HT-29 (cell line): ENCODE results near the gene HPX. TPM values are rescaled to one million over a fixed set of nuclear protein-coding genes. Genes with fewer than 3 reads are reported as not detected.
"Not testable (repeated sequence)": the region's sequence is repeated elsewhere in the genome, so short reads cannot be mapped to it uniquely, and the experiment has no call there.

ENCODE experiments used
- DNase-seq: peaks from one replicate; pipeline ENCODE4 v3.0.0-alpha.2; 2015; ENCODE audit warnings: low spot score
- total RNA-seq: library from RNA; depleted of rRNA; stranded (reverse); fragments of >200 nt; shearing (Covaris generic); gene quantifications from 2 replicates; pipeline ENCODE4 v1.2.3, GENCODE V29; 2014; rRNA removed

The HPX gene
- total RNA-seq, 1 experiment from 2014 or later, result 0.25 TPM

DNA sequence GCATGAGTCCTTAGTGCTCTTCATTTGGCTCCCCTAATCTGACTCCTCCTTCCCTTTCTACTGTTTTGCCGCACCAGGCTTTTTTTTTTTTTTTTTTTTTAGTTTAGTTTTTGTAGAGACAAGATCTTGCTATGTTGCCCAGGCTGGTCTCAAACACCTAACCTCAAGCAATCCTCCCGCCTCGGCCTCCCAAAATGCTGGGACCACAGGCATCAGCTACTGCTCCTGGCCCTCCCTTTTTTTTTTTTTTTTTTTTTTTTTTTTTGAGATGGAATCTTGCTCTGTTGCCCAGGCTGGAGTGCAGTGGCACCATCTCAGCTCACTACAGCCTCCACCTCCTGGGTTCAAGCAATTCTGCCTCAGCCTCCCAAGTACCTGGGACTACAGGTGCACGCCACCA, 48.5 kb downstream of the HPX start:
- DNase-seq, result not testable (repeated sequence)

DNA sequence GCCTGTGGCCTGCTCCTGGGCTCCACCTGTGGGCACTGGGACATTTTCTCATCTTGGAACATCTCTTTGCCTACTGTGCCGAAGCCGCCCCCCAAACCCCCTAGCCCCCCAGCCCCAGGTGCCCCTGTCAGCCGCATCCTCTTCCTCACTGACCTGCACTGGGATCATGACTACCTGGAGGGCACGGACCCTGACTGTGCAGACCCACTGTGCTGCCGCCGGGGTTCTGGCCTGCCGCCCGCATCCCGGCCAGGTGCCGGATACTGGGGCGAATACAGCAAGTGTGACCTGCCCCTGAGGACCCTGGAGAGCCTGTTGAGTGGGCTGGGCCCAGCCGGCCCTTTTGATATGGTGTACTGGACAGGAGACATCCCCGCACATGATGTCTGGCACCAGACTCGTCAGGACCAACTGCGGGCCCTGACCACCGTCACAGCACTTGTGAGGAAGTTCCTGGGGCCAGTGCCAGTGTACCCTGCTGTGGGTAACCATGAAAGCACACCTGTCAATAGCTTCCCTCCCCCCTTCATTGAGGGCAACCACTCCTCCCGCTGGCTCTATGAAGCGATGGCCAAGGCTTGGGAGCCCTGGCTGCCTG, 49.2 kb downstream of the HPX start:
- no peak for DNase-seq

DNA sequence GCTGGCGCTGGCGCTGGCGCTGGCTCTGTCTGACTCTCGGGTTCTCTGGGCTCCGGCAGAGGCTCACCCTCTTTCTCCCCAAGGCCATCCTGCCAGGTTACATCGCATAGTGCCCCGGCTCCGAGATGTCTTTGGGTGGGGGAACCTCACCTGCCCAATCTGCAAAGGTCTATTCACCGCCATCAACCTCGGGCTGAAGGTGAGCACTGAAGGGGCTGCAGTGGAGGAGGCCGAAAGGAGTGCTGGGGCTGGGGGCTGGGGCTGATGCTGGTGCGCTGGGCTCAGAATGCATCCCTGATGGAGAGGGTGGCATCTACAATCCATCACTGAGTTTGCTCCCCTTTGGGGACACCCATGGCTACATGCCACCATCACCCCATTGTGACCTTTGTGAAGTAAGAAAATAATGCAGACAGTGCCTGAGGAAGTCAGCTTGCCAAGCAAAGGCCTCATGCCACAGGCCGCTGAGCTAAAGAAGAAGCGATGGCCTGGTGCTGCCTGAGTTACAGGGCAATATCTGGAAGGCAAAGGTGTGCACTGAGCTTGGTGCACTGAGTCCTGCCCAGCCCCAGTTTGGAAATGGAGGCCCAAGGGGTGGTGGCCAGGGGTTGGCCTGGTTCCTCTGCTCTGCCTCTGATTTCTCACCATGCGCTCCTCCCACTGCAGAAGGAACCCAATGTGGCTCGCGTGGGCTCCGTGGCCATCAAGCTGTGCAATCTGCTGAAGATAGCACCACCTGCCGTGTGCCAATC, 49.9 kb downstream of the HPX start:
- DNase-seq, result no peak

DNA sequence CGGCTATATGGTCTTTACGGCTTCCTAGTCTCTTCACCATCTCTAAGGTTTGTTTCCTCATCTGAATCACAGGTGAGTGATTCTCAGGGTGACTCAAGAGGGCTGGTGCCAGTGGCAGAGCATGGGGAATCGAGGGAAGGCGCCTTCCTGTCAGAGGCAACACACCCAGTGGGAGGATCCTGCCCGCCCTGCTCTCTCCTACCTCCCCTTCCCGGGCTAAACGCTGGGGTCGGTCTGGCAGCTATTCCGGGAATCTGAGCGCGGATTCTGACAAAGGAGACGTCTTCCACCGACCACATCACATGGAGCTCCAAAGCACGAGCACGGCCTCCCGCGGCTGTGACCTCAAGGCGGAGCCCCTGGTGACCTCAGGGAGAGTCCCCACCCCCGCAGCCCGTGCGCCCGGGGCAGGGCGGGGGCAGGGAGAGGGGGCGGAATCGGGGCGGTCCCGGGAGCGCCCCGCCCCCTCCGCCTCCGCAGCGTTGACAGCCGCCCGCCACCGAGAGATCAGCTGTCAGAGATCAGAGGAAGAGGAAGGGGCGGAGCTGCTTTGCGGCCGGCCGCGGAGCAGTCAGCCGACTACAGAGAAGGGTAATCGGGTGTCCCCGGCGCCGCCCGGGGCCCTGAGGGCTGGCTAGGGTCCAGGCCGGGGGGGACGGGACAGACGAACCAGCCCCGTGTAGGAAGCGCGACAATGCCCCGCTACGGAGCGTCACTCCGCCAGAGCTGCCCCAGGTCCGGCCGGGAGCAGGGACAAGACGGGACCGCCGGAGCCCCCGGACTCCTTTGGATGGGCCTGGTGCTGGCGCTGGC, 50.7 kb downstream of the HPX start, which contains the start of gene SMPD1:
Gene SMPD1, plus strand, starts transcription at position 570 of the 813 bp plus-strand sequence. Its CDS starts 125 bp downstream, at position 695.
- peak; percentile 88 for DNase-seq

DNA sequence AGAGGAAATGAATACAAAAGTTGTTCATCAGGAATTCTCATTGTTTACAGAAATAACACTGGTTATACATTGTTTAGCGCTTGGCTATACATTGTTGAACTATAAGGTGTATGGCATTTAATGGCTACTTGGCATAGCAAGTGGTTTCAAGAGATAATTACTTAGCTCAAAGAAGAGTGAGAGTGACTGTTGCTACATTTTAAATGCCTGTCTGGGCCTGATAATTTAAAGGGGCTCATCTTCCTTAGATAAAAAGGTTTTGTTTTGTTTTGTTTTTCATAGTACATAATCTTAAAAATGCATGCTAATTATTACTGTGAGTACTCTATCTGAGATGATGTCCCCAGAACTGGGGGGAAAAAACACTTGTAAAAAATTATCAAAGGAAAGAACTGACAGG, 52.0 kb downstream of the HPX start:
- no peak for DNase-seq

DNA sequence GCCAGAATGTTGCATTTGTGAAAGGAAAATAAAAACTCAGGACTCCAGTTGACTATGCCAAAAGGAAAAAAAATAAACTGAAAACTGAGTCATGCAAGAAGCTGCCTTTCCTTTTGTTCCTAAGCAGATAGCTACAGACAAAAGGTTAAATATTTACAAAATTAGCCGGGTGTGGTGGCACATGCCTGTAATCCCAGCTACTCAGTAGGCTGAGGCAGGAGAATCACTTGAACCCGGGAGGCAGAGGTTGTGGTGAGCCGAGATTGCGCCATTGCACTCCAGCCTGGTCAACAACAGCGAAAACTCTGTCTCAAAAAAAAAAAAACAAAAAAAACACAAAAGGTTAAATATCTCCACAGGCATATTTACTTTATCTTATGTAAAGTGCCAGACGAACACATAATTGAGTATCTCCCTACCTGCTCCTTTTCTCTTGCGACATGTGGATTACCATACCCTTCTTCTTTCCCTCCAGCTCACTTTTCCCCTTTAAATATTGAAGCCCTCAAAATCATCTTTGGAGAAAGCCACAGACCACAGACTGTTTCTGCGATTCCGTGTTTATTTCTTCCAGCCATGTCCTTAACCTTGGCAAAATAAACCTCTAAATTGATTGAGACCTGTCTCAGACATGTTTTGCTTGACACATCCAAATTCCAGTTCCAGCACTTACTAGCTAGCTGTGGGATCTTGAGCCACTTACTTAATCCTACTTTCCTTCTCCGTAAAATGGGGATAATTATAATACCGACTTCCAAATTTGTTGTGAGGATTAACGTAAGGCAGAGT, 52.8 kb downstream of the HPX start:
- DNase-seq, result no peak

DNA sequence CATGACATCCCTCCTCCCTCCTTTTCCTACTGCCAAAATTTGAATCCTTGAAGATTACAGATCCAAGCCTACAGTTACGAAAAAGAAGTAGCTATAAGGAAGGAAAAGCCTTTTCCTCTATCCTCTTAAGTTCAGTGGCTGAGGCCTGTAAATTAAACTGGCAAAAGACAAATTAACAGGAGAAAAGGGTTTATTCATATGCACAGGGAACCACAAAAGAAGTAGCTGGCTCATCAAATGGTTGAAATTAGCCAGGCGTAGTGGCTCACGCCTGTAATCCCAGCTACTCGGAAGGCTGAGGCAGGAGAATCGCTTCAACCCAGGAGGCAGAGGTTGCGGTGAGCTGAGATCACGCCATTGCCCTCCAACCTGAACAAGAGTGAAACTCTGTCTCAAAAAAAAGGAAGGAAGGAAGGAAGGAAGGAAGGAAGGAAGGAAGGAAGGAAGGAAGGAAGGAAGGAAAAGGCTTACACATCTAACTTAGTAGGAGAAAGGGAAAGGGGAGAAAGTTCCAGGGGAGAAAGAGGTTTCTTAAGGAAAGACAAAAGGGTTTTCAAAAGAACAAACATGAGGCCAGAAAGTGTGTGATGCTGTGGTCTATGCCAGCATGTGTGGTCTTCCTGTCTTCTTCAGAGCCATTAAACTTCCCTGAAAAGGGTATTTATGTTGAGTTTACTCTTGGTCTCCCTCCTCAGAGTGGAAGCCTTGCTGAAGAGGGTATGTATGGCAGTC, 55.6 kb downstream of the HPX start:
- DNase-seq, result no peak

Other genes starting within 250 kb of the HPX start
- not detected in 2 replicates for gene OR52W1, start 241.8 kb downstream of the HPX start, total RNA-seq
- not detected in 2 replicates for gene C11orf42, start 235.4 kb downstream of the HPX start, total RNA-seq
- 98.4 and 136 TPM in 2 replicates for gene FHIP1B, start 206.4 kb downstream of the HPX start, total RNA-seq
- 0.63 TPM in 1 of 2 replicates, not detected in the other for gene CNGA4, start 201.9 kb downstream of the HPX start, total RNA-seq
- gene CCKBR, start 181.1 kb downstream of the HPX start, total RNA-seq, result not detected in 2 replicates
- gene CAVIN3, start 120.5 kb downstream of the HPX start, total RNA-seq, result 1.6 TPM in 1 of 2 replicates, not detected in the other
- gene SMPD1, start 50.5 kb downstream of the HPX start, total RNA-seq, result 3.1 and 4.4 TPM in 2 replicates
- gene APBB1, start 21.9 kb downstream of the HPX start, total RNA-seq, result 0.15 and 0.21 TPM in 2 replicates
- 34.5 and 37.9 TPM in 2 replicates for gene TRIM3, start 33.0 kb upstream of the HPX start, total RNA-seq
- 131 and 140 TPM in 2 replicates for gene ARFIP2, start 40.3 kb upstream of the HPX start, total RNA-seq
- gene TIMM10B, start 40.5 kb upstream of the HPX start, total RNA-seq, result 47.1 and 48.0 TPM in 2 replicates
- 4.5 and 8.8 TPM in 2 replicates for gene DNHD1, start 56.3 kb upstream of the HPX start, total RNA-seq
- gene RRP8, start 162.6 kb upstream of the HPX start, total RNA-seq, result 21.4 TPM in 2 replicates
- 150 and 151 TPM in 2 replicates for gene ILK, start 162.8 kb upstream of the HPX start, total RNA-seq
- gene TAF10, start 171.2 kb upstream of the HPX start, total RNA-seq, result 189 and 243 TPM in 2 replicates
- 40.7 and 52.3 TPM in 2 replicates for gene TPP1, start 178.4 kb upstream of the HPX start, total RNA-seq
- gene DCHS1, start 214.8 kb upstream of the HPX start, total RNA-seq, result 0.05 and 0.18 TPM in 2 replicates
- 94.8 and 99.8 TPM in 2 replicates for gene MRPL17, start 242.4 kb upstream of the HPX start, total RNA-seq